PFSK-1 (cell line): ENCODE measurements around the gene ZNF512B.

Source experiments
- FOXP2 ChIP-seq: optimal IDR thresholded peaks from 2 replicates; pipeline ENCODE3; 2011; ENCODE audit warnings: borderline replicate concordance, control low read depth, inconsistent platforms; ENCODE audit not compliant: insufficient read depth; ENCODE audit errors: extremely low read length, extremely low read depth
- POLR2AphosphoS5 ChIP-seq: IDR thresholded peaks from 2 replicates; pipeline ENCODE4 v1.6.1; 2012; ENCODE audit warnings: low read depth, mild to moderate bottlenecking, control low read depth, low read length, moderate library complexity
- SIN3A ChIP-seq: IDR thresholded peaks from 2 replicates; pipeline ENCODE4 v1.6.1; 2012; ENCODE audit warnings: mild to moderate bottlenecking, low read length, moderate library complexity, borderline replicate concordance; ENCODE audit not compliant: insufficient read depth
- TAF1 ChIP-seq: IDR thresholded peaks from 2 replicates; pipeline ENCODE4 v1.6.1; 2012; ENCODE audit warnings: low read length, control low read depth, borderline replicate concordance; ENCODE audit not compliant: insufficient read depth
- TF ChIP-seq, protein P1 (sequence below), 2 experiments: IDR thresholded peaks; 2 replicates each; pipeline versions ENCODE4 v1.6.1 to v1.8.0; 2011 to 2012; ENCODE audit warnings: low read depth in 2 of 2, low read length in 2 of 2, control low read depth in 1 of 2, inconsistent platforms in 1 of 2, mild to moderate bottlenecking in 1 of 2, moderate library complexity in 1 of 2; ENCODE audit not compliant: insufficient read depth in 1 of 2

Gene ZNF512B

DNA sequence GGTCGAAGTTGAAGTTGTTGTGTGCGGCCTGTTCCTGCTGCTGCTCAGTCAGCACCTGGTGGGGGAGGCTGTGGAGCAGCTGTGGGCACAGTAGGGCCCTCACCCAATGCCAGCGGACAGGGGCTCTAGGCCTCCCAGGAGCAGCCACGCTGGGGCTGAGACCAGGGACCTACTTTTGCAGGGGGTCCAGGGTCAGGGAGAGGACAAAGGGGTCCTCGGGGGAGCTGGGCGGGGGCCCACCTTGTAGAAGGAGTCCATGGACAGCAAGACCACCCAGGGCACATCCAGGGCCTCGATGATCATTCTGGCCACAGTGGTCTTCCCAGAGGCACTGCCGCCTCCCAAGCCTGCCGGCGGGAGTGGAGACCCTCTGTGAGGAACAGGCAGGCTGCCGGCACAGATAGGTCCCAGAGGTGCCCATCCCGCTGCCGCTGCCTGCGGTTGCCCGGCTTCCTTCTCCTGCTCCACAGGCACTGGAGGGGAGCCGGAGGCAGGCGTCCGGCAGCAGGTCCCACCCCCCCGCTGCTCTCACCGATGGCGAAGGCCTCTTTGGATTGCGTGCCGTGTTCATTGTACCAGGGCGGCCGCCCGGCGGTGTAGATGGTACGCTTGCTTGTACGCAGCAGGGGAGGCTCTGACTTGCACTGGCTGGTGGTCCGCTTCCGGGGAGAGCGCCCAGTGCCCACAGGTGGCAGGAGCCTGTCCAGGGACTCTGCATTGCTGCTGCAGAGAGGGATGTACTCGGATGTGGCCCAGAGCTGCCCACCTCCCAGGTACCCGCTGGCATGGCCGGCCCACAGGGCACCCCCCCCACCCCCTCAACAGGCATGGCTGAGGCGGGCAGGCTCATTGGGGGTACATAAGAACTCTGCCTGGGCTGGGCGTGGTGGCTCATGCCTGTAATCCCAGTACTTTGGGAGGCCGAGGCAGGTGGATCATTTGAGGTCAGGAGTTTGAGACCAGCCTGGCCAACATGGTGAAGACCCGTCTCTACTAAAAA lies 23.5 kb downstream of the ZNF512B start:
- TF ChIP-seq SIN3A (no peak), POLR2AphosphoS5 (no peak), TAF1 (no peak), FOXP2 (no peak)
- TF ChIP-seq, protein P1, sequence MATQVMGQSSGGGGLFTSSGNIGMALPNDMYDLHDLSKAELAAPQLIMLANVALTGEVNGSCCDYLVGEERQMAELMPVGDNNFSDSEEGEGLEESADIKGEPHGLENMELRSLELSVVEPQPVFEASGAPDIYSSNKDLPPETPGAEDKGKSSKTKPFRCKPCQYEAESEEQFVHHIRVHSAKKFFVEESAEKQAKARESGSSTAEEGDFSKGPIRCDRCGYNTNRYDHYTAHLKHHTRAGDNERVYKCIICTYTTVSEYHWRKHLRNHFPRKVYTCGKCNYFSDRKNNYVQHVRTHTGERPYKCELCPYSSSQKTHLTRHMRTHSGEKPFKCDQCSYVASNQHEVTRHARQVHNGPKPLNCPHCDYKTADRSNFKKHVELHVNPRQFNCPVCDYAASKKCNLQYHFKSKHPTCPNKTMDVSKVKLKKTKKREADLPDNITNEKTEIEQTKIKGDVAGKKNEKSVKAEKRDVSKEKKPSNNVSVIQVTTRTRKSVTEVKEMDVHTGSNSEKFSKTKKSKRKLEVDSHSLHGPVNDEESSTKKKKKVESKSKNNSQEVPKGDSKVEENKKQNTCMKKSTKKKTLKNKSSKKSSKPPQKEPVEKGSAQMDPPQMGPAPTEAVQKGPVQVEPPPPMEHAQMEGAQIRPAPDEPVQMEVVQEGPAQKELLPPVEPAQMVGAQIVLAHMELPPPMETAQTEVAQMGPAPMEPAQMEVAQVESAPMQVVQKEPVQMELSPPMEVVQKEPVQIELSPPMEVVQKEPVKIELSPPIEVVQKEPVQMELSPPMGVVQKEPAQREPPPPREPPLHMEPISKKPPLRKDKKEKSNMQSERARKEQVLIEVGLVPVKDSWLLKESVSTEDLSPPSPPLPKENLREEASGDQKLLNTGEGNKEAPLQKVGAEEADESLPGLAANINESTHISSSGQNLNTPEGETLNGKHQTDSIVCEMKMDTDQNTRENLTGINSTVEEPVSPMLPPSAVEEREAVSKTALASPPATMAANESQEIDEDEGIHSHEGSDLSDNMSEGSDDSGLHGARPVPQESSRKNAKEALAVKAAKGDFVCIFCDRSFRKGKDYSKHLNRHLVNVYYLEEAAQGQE (IDR thresholded peaks at IDR 0.05; ENCODE audit: insufficient read depth in 1 of 2, low read depth in 2 of 2, low read length in 2 of 2): no peak

DNA sequence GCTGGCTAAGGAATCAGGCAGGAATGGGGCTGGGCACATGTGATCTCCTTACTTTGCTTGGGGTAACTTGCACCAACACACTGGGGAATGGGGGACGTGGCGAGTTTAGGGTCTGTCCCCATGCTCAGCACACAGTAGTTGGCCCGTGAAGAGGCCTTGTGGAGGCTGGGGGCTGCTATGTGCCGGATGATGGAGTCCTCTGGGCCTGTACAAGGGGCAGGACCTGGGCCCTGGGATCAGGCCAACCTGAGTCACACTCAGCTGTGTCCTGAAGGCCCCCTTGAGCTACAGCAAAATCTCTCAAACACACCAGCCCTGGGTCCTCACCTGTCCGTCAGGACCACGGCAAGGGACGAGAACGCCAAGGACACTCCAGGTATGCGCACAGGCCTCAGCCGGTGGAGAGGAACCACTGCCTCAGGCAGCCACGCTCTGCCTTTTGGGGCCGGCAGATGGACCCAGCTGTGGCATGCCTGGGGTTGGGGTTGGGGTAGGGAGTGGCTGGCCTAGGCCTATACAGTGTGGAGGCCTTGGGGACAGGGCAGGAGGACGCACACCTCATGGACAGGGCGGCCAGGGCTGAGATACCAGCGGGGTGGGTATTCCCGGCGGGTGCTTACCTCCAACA lies 24.6 kb downstream of the ZNF512B start:
- TF ChIP-seq, protein P1 (IDR thresholded peaks at IDR 0.05; ENCODE audit: insufficient read depth in 1 of 2, low read depth in 2 of 2, low read length in 2 of 2): no peak
- TF ChIP-seq FOXP2 (no peak), POLR2AphosphoS5 (no peak), TAF1 (no peak), SIN3A (no peak)

DNA sequence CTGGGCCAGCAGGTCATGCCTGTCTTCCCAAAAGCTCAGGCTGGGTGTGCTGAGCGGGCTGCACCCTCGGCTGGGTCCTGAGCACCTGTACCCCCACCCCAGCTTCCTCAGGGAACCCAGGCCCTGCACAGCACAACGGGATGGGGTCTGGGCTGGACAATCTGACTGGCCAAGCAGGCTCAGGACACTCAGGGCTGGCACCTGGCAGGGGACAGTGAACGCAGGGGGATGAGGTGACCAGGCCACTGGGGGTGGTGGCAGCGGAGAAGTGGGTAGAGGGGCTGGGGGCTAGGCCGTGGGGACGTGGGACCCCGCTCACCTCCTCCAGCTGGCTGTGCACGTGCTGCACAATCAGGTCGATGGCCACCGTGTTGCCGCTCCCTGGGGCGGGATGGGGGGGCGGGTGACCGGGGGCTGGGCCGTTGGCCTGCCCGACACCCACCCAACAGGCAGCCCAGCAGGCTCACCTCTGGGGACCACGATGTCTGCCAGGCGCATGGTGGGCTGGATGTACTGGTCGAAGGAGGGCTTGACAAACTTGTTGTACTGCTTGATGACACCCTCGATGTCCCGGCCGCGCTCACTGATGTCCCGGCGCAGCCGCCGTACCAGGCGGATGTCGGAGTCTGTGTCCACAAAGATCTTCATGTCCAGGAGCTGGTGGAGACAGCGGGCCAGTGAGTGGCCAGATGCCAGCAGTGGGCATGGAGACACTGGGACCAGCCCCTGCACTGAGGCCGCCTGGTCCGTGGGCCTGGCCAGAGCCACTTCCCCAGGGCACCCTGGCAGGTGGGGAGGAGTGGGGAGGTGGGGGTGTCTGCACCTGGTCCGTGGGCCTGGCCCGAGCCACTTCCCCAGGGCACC lies 25.4 kb downstream of the ZNF512B start:
- no peak for TF ChIP-seq FOXP2
- TF ChIP-seq POLR2AphosphoS5: no peak
- TF ChIP-seq, protein P1 (IDR thresholded peaks at IDR 0.05; ENCODE audit: insufficient read depth in 1 of 2, low read depth in 2 of 2, low read length in 2 of 2): no peak
- TF ChIP-seq SIN3A: no peak
- TF ChIP-seq TAF1: no peak

DNA sequence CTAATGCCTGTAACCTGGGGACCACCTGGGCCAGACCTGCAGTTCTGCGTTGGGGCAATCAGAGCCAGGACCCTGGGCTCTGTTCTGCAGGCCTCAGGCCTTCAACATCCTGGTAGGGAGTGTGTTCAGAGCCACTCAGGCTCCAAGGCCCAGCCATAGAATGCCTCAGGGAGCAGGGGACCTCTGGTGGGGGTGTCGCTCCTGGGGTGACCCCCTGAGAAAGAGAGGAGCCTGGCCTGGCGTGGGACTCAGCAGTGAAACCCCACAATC lies 26.0 kb downstream of the ZNF512B start:
- no peak for TF ChIP-seq FOXP2
- no peak for TF ChIP-seq TAF1
- TF ChIP-seq, protein P1 (IDR thresholded peaks at IDR 0.05; ENCODE audit: insufficient read depth in 1 of 2, low read depth in 2 of 2, low read length in 2 of 2): no peak
- TF ChIP-seq SIN3A: no peak
